NT2/D1 (cell line): ENCODE measurements around the gene OTOP3.

Experiments used
- SUZ12 ChIP-seq: IDR thresholded peaks from 2 replicates; pipeline ENCODE4 v1.6.1; 2011; ENCODE audit not compliant: insufficient read length, insufficient read depth; ENCODE audit errors: extremely low read depth
- YY1 ChIP-seq: IDR thresholded peaks from 2 replicates; pipeline ENCODE4 v1.6.1; 2011; ENCODE audit not compliant: insufficient read length, insufficient read depth
- ZNF274 ChIP-seq: IDR thresholded peaks from 2 replicates; pipeline ENCODE4 v1.6.1; 2011; ENCODE audit warnings: mild to moderate bottlenecking, low read depth, low read length

DNA sequence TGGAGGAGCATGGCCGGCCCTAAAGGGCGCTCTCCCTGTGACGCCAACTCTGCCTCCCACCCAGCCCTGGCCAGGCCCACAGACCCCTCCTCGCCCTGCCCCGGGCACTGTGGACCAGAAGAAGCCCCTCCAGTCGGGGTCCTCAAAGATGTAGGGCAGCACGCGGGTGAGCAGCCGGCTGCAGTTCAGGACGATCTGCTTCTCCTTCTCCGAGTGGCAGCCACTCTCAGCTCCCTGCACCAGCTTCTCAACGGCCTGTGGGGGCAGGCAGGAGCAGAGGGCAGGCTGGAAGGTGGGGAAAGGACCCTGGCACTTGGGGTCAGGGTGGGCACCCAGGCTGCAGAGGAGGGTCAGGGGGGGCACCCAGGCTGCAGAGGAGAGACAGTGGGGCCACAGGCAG is 28.0 kb downstream of the OTOP3 start:
- TF ChIP-seq ZNF274 (no peak), YY1 (no peak), SUZ12 (no peak)
